ENCODE data around the gene ERICH4.
"Not testable (repeated sequence)": the region's sequence is repeated elsewhere in the genome, so short reads cannot be mapped to it uniquely, and the experiment has no call there.

Gene ERICH4

GRCh38 chr19:41479757-41480191, 36.8 kb downstream of the ERICH4 start:
- TF ChIP-seq CTCF (conservative IDR thresholded peaks at IDR 0.05; ENCODE audit: low read depth, low read length): no peak
- H3K4me3 ChIP-seq (ENCODE audit: low read depth, low read length): no peak overlapping the region
- DNase-seq (ENCODE audit: low read depth): no peak

- TF ChIP-seq CTCF (conservative IDR thresholded peaks at IDR 0.05; ENCODE audit: low read depth, low read length): no peak
Observed at GRCh38 chr19:41480336-41480735, 37.4 kb downstream of the ERICH4 start.

GRCh38 chr19:41484822-41485221, 41.9 kb downstream of the ERICH4 start:
- no peak for DNase-seq (ENCODE audit: low read depth)
- H3K4me3 ChIP-seq (ENCODE audit: low read depth, low read length): no peak overlapping the region
- no peak for TF ChIP-seq CTCF (conservative IDR thresholded peaks at IDR 0.05; ENCODE audit: low read depth, low read length)

More at GRCh38 chr19:41480336-41480735, 37.4 kb downstream of the ERICH4 start:
- no peak overlapping the region for H3K4me3 ChIP-seq (ENCODE audit: low read depth, low read length)
- DNase-seq (ENCODE audit: low read depth): no peak

GRCh38 chr19:41486953-41487352, 44.0 kb downstream of the ERICH4 start:
- DNase-seq (ENCODE audit: low read depth); H3K4me3 ChIP-seq (ENCODE audit: low read depth, low read length): not testable (repeated sequence)

GRCh38 chr19:41492843-41493242, 49.9 kb downstream of the ERICH4 start:
- no peak for DNase-seq (ENCODE audit: low read depth)
- no peak for TF ChIP-seq CTCF (conservative IDR thresholded peaks at IDR 0.05; ENCODE audit: low read depth, low read length)
- no peak overlapping the region for H3K4me3 ChIP-seq (ENCODE audit: low read depth, low read length)

Data from choroid plexus epithelial cell (primary cell).